NCI-H2081 (cell line): ENCODE measurements around the gene PLA2G4F.

Source experiments
- DNase-seq, 2 experiments: peaks; one replicate each; lab custom pipeline; 2025; lab: John Stamatoyannopoulos, UW

Gene PLA2G4F

GRCh38 chr15:42131826-42132806 lies 24.3 kb downstream of the PLA2G4F start:
- DNase-seq: peak; percentile 79 to 80

GRCh38 chr15:42131006-42131405 lies 25.4 kb downstream of the PLA2G4F start:
- DNase-seq: no peak

DNA sequence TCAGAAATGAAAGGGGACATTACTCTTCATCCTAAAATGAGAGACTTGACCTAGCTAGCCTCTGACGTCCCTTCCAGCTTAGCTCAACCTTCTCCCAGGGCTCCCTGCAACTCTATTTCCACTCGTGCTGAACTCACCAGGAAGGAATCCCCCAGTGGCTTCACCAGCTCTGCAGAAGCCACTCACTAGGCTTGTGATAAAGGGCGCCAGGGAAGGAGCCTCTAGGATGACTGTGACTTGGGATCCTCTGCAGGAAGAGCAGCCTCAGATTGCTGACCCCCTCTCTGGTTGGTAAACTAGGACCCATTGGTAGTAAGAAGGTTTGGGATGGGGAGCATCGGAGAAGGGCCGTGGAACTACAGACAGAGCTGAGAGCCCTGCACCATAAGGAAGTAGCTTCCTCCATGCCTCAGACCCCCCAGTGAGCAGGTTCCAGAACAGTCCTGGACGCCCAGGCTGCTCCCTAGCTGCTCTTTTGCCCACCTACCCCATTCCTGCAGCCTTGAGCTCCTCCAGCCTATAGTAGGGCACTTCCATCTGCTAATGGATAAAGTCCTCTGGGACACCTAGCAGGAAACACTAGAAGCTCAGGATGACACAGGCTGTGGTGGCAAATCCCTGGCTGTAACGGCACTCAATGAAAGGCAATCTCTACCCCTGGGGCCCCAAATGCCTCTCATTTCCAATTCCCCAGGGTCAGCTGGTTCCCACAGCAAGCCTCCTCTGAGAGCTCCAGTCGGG lies 26.0 kb downstream of the PLA2G4F start:
- DNase-seq: no peak

GRCh38 chr15:42129364-42129763 lies 27.1 kb downstream of the PLA2G4F start:
- DNase-seq: no peak

DNA sequence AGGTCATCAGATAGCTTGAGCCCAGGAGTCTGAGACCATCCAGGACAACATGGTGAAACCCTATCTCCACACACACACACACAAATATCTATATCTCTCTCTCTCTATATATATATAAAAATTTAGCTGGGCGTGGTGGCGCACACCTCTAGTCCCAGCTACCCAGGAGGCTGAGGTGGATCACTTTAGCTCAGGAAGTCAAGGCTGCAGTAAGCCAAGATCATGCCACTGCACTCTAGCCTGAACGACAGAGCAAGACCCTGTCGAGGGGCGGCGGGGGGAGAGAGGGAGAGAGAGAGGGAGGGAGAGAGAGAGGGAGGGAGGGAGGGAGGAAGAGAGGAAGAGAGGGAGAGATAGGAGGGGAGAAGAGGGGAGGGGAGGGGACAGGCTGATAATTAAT lies 28.0 kb downstream of the PLA2G4F start:
- no peak for DNase-seq

GRCh38 chr15:42123546-42123945 lies 32.9 kb downstream of the PLA2G4F start:
- no peak for DNase-seq

GRCh38 chr15:42121682-42122081 lies 34.8 kb downstream of the PLA2G4F start:
- DNase-seq: no peak

DNA sequence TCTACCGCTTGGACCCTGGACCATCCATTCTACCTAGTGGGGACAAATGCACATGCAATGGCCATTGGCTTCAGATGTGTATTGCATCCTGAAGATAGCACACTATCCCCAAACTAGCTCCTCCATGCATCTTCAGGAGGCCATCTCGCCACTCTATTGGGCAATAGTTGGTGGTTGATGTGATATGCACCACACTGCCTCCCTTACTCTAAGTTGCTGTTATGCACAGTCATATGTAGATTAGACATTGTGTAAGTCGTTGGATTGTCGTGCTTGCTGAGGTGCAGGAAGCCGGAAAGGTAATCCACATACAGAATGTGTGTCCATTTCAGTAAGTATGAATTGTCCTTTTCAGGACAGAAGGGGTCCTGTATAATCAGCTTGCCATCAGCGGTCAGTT lies 35.4 kb downstream of the PLA2G4F start:
- no peak for DNase-seq

DNA sequence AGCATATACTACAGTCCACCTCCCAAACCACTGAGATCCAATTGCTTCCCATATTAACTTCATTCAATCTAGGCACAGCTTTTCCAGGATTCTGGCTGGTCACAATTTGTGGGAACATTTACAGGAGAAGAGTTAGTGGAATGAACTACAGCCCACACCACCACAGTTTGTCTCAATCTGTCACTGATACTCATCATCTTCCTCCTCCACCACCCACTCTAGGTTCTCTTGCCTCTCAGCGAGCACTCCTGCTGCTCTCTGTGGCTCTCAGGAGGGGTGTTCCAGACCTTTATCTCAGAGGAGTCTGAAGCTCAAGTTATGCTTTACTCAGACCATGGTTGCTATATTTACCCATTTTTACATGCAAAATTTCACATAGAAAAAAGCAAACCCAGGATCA lies 36.2 kb downstream of the PLA2G4F start:
- DNase-seq: no peak

GRCh38 chr15:42119446-42119760 lies 37.0 kb downstream of the PLA2G4F start:
- no peak for DNase-seq

DNA sequence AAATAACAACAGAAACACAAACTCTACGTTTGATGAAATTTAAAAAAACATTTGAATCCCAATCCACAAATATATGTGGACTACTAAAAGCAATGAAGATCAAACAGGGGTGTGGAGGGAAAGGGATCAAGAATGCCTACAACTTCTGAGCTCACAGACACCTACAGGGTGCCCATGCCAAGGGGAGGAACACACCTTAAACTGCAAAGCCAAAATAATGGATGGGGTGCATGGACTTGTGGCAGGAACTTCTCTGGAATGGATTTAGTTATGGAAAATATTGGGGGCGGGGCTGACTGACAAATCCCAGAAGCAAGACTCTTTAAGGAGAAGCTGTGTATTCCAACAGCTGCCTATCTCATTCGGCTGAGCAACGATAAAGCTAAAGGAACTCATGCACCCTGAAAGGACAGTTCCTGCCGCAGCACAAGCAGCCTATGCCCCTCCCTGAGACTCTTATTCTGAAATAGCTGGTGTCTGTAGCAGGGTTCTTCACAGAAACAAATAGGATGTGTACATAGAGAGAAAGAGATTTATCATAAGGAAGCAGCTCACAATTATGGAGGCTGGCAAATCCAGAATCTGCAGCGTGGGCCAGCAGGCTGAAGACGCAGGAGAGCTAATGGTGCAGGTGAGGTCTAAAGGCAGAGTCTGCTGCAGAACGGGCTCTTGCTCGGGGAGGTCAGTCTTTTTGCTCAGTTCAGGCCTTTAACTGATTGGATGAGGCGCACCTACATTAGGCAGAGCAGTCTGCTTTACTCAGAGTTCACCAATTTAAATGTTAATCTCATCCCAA lies 37.6 kb downstream of the PLA2G4F start:
- peak; percentile 35 for DNase-seq

- no peak for DNase-seq
These were observed 44.5 kb downstream of the PLA2G4F start for GRCh38 chr15:42111924-42112323.

DNA sequence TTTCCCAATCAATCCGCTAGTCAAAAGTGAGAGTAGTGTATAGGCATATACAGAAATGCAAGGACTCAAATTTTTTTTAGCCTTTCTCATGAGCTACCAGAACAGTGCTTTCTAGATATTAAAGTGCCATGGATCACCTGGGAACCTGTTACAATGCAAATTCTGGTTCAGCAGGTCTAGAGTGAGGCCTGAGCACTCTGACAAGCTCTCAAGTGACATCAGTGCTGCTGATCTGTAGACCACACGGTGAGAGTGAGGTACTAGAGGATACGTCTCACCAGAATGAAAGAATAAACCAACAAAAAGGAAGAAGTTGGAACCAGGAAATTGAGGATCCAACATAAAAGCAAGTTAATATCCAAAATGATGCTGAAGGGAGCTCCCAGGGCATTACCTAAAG lies 46.1 kb downstream of the PLA2G4F start:
- DNase-seq: no peak

GRCh38 chr15:42108806-42109205 lies 47.6 kb downstream of the PLA2G4F start:
- DNase-seq: no peak

GRCh38 chr15:42108189-42108588 lies 48.2 kb downstream of the PLA2G4F start:
- no peak for DNase-seq

DNA sequence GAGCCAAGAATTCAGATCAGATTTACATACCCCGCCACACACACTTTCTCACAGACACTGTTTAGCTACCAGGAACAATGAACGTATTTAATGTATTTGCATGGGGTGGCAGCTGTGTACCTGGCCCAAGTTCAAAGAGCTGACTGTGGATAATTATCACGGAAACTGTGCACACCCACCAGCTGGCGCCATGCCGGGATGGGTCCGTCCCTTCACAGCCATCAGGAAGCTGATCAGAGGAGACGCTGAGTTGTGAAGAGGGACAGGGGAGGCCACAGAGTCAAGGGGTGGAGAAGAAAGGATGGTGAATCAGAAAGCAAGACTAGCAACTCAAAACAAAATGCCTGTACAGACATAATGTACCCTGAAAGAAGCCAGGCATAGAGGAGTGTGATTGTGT lies 49.0 kb downstream of the PLA2G4F start:
- DNase-seq: peak; percentile 86 to 95

- DNase-seq: no peak
These were observed 50.1 kb downstream of the PLA2G4F start for GRCh38 chr15:42106288-42106687.

GRCh38 chr15:42104095-42104891 lies 52.1 kb downstream of the PLA2G4F start:
- no peak for DNase-seq

DNA sequence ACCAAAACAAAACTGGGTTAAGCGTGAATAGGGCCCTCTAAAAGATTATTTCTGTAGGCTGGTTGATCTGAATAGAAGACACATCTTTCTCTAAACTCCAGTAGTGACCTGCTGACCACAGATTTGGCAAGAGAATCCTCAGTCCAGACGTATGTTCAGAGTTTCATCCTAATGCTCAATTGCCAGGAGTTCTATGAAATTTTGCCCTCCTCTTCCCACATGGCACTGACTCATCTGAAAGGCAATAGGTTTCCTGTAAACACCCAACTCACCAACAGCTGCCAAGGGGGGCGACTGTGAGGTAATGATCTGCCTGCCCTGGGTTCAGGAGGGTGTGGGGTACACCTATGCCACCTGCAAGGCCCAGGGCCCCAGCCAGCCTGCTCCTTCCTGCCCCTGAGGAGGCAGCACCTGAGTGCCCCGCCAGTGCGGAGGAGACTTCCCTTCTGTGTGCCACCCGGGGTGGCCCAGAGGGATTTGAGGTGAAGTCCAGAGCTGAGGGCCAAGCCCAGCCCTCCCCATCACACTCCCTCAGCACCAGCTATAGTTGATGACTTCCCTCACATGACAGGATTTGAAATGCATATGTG lies 53.7 kb downstream of the PLA2G4F start:
- DNase-seq: no peak

GRCh38 chr15:42101861-42102260 lies 54.6 kb downstream of the PLA2G4F start:
- DNase-seq: no peak
